Gastroesophageal sphincter (tissue), 3 donors: ENCODE data around the gene HPCAL1.

Experiments used
- CTCF ChIP-seq, 4 experiments: fragments of 200-600 bp in 2 of 4; fragments of 450-650 bp in 2 of 4; sonication (generic) in 1 of 4; IDR thresholded peaks; one replicate each; pipeline ENCODE4 v1.5.1; 2017 to 2019; ENCODE audit warnings: antibody characterized with exemption in 4 of 4, mild to moderate bottlenecking in 2 of 4, moderate library complexity in 2 of 4
- EP300 ChIP-seq: sonication (generic); formaldehyde crosslinking; IDR thresholded peaks from one replicate; pipeline ENCODE4 v1.6.1; 2017; ENCODE audit warnings: antibody characterized with exemption, mild to moderate bottlenecking
- POLR2A ChIP-seq, 2 donors: fragments of 450-650 bp; IDR thresholded peaks; one replicate each; pipeline ENCODE4 v1.6.1; 2017; ENCODE audit warnings: antibody characterized with exemption in 2 of 2, mild to moderate bottlenecking in 2 of 2, moderate library complexity in 1 of 2

- no peak for TF ChIP-seq CTCF (IDR thresholded peaks at IDR 0.05)
- TF ChIP-seq POLR2A (IDR thresholded peaks at IDR 0.05) = no peak
- TF ChIP-seq EP300 = no peak
Observed at GRCh38 chr2:10428355-10428754, 125.7 kb downstream of the HPCAL1 start.
